D721Med (cell line): Measurements from ENCODE around the gene SEMA6B.
"Not testable (repeated sequence)": the region's sequence is repeated elsewhere in the genome, so short reads cannot be mapped to it uniquely, and the experiment has no call there.

ENCODE experiments used
- DNase-seq: peaks from one replicate; pipeline ENCODE4 v3.0.0; 2011; ENCODE audit warnings: low spot score; ENCODE audit not compliant: insufficient read length
- FAIRE-seq: peaks from 2 replicates; lab custom pipeline; 2011; peaks lifted over from hg19 to GRCh38; lab: Jason Lieb, UNC
- TF ChIP-seq, protein P1 (sequence below): IDR thresholded peaks from 2 replicates; pipeline ENCODE4 v1.5.1; 2012; ENCODE audit warnings: mild to moderate bottlenecking, control low read depth; ENCODE audit not compliant: insufficient read depth; ENCODE audit errors: missing control alignments

The SEMA6B gene

DNA sequence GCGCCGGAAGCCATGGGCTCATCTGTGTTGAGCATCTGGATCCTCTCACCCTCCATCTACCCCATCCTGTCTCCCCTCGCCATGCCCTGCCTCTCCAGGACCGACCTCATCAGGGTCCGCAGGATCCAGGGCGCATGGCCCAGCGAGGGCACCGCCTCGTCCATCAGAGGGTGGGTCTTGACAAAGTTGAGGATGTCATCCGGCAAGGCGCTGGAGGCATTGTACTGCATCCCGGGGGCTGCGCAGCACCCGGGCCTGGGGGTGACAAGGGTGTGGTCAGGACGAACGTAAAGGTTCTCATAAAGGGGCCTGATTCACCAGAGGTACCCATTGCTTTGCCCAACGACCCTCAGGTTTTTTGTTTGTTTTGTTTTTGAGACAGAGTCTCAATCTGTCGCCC, 9.5 kb downstream of the SEMA6B start:
- TF ChIP-seq, protein P1, sequence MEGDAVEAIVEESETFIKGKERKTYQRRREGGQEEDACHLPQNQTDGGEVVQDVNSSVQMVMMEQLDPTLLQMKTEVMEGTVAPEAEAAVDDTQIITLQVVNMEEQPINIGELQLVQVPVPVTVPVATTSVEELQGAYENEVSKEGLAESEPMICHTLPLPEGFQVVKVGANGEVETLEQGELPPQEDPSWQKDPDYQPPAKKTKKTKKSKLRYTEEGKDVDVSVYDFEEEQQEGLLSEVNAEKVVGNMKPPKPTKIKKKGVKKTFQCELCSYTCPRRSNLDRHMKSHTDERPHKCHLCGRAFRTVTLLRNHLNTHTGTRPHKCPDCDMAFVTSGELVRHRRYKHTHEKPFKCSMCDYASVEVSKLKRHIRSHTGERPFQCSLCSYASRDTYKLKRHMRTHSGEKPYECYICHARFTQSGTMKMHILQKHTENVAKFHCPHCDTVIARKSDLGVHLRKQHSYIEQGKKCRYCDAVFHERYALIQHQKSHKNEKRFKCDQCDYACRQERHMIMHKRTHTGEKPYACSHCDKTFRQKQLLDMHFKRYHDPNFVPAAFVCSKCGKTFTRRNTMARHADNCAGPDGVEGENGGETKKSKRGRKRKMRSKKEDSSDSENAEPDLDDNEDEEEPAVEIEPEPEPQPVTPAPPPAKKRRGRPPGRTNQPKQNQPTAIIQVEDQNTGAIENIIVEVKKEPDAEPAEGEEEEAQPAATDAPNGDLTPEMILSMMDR: no peak
- DNase-seq: no peak
- FAIRE-seq: no peak

DNA sequence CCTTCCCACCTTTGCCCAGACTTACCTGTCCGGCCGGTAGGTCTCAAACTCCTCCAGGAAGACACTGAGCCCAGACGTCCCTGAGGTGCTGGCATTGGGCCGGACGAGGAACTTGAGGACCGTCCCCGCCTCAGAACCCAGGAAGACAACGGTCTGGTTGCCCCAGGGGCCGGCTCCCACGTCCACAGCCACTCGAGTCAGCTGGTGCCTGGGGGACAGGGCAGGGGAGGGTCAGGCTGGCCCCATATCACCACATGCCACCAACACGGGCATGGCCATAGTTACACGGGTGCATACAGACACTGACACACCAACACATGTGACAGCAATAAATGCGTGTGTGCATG, 11.3 kb downstream of the SEMA6B start:
- no peak for FAIRE-seq
- DNase-seq: no peak
- TF ChIP-seq, protein P1: no peak

DNA sequence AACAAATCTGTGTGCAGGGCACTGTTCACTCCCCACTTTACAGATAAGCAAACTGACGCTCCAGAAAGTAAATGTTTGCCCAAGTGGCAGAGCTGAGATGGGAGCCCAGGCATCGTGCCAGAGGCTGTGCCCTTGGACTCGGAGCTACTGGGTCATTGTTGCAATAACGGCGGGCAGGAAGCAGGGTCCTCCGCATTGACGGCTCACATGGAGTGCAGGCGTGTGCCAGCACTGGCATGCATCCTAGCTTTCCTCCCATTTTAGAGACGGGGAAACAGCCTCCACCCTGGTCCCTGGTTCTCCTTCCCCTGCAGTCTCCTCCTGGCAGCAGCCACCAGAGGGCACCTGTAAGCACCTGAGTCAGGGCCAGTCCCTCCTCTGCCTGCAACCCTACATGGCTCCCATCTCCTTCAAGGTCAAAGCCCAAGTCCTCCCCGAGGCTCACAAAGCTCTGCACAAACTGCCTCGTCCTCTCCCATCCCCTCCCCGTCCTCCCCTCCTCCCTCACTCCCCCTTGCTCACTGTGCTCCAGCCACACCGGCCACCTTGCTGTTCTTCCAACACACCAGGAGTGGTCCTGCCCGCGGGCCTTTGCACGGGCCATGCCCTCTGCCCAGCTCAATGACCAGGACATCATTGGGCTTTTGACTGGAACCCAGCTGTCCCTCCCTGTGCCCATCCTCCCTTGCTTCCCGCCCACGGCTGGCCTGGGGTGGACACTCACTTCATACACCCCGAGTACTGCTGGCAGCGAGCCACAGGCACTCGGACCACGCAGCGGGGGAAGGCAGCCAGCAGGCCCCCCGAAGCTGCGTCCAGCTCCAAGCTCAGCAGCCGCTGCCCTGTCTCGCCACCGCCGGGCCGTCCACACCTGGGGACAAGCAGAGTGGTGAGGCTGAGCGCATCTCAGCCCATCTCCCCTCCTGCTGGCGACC, 11.9 kb downstream of the SEMA6B start:
- TF ChIP-seq, protein P1: peak; percentile 14
- DNase-seq: no peak
- no peak for FAIRE-seq

DNA sequence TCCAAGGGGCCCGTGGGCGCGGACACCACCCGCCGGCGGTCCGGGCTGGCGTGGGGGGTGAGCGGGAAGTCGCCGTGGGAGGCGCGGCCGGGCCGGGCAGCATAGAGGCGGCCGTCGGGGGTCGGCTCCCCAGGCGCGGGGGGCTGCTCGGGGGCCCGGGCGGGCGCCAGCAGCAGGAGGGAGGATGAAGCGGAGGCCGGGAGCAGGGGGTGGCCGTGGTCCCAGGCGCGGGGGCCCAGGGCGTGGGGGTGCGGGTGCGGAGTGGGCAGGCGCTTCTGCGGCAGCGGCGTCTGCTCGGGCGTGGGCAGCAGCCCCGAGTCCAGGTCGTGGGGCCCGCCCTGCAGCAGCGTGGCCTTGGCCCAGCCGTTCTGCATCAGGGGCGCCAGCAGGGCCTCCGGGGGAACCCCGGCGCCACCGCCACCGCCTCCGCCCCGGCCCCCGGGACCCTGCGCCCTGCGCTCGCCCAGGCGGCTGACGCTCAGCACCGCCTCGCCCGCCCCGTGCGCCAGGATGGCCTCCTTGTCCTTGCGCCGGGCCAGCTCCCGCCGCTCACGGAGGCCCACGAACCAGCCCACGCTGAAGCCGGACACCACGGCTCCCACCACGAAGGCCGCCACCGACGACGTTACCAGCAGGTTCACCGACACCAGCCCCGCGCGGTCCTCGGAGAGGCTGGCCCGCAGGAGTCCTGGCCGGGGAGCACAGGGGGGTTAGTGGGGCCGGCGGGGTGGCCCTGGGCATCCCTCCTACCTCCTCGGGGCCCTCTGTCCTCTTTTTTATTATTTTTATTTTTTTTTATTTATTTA, 15.4 kb downstream of the SEMA6B start:
- FAIRE-seq: no peak
- TF ChIP-seq, protein P1: no peak
- DNase-seq: no peak

DNA sequence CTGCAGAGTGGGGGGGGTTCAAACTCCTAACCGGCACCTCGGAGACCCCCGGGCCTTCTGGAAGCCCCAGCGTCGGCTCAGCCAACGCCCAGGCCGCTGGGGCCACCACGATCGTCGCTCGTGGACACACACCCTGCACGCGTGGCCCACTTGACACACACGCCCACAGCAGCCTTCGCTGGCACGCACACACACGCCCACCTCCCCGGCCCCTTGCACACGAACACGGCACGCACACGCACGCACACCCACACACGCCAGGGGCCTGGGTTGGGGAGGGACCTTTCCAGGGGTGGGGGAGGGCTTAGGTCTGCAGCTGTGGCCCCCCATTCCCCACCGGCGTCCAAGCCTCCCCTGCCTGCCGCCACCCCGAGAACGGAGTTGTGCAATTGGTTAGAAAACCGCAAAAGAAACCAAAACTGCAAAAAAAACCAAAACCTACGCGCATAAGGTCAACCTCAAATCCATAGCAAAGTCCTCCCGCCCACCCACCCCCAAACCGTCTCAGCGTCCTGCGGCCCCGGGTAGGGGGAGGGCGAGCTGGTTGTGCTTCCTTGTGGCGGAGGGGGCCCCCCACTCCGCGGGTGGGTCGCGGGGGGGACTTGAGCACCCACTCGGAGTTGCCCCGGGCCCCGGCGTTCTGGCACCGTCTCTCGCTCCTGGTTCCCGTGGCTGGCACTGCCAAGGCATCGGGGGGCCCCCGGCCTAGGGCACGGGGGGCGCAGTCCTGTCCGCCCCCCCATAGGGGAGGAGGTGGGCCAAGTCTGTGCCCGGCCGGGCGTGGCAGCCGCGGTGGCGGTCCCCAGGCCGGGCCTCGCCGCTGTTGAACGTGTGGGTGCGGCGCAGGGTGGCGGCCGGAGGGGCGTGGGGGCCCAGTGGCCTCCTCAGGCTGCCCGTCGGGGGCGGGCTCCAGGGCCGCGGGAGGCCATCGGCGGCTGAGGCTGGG, 16.3 kb downstream of the SEMA6B start:
- TF ChIP-seq, protein P1: no peak
- no peak for FAIRE-seq
- no peak for DNase-seq

DNA sequence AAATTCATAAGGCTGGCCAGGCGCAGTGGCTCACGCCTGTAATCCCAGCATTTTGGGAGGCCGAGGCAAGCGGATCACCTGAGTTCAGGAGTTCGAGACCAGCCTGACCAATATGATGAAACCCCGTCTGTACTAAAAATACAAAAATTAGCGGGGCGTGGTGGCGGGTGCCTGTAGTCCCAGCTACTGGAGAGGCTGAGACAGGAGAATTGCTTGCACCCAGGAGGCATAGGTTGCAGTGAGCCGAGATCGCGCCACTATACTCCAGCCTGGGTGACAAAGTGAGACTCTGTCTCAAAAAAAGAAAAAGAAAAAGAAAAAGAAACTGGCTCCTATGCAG, 17.7 kb downstream of the SEMA6B start:
- FAIRE-seq: not testable (repeated sequence)

More for the DNA sequence above, 17.7 kb downstream of the SEMA6B start:
- DNase-seq: not testable (repeated sequence)
